Liver (tissue), 9 donors: ENCODE measurements around the gene ELOB. TPM values are rescaled to one million over a fixed set of nuclear protein-coding genes. Genes with fewer than 3 reads are reported as not detected.

ENCODE experiments used
- DNase-seq: peaks from one replicate; pipeline ENCODE4 v3.0.0-alpha.2; 2017; ENCODE audit warnings: low spot score
- H3K27ac ChIP-seq, 2 donors: one replicate each; pipeline ENCODE4 v1.7.0; 2013; ENCODE audit warnings: inconsistent platforms in 2 of 2, low read length in 2 of 2, control low read depth in 1 of 2, low read depth in 1 of 2, mild to moderate bottlenecking in 1 of 2
- H3K27me3 ChIP-seq, 4 donors: one replicate each; pipeline versions ENCODE4 v1.6.1 to v1.7.0; 2013; ENCODE audit warnings: low read length in 3 of 4, inconsistent platforms in 1 of 4, mild to moderate bottlenecking in 1 of 4, moderate library complexity in 1 of 4; ENCODE audit not compliant: control insufficient read depth in 4 of 4, insufficient read depth in 4 of 4
- H3K36me3 ChIP-seq, 4 donors: one replicate each; pipeline versions ENCODE4 v1.6.1 to v1.7.0; 2013; ENCODE audit warnings: low read length in 3 of 4, mild to moderate bottlenecking in 3 of 4, low read depth in 1 of 4, moderate library complexity in 1 of 4; ENCODE audit not compliant: control insufficient read depth in 4 of 4, insufficient read depth in 3 of 4
- H3K4me1 ChIP-seq, 4 donors: one replicate each; pipeline versions ENCODE4 v1.6.1 to v1.7.0; 2013; ENCODE audit warnings: low read length in 3 of 4, mild to moderate bottlenecking in 3 of 4, moderate library complexity in 1 of 4; ENCODE audit not compliant: control insufficient read depth in 4 of 4, insufficient read depth in 4 of 4
- H3K4me3 ChIP-seq, 3 donors: one replicate each; pipeline versions ENCODE4 v1.6.1 to v1.7.0; 2013; ENCODE audit warnings: low read length in 3 of 3, control low read depth in 1 of 3, low read depth in 1 of 3, mild to moderate bottlenecking in 1 of 3
- H3K9ac ChIP-seq, 2 donors: one replicate each; pipeline ENCODE4 v1.7.0; 2013; ENCODE audit warnings: low read length in 2 of 2, mild to moderate bottlenecking in 2 of 2, moderate library complexity in 2 of 2, control low read depth in 1 of 2, low read depth in 1 of 2
- H3K9me3 ChIP-seq, 4 donors: one replicate each; pipeline versions ENCODE4 v1.6.1 to v1.7.0; 2013; ENCODE audit warnings: low read length in 3 of 4; ENCODE audit not compliant: control insufficient read depth in 4 of 4
- ATF3 ChIP-seq: IDR thresholded peaks from 2 replicates; pipeline ENCODE4 v1.6.1; 2016; ENCODE audit warnings: antibody characterized with exemption
- CTCF ChIP-seq: fragments of 150-350 bp; IDR thresholded peaks from 2 replicates; pipeline ENCODE4 v1.5.1; 2017; ENCODE audit warnings: improper control_type of control experiment, low read depth, low read length; ENCODE audit not compliant: missing input control
- FOXA1 ChIP-seq: IDR thresholded peaks from 2 replicates; pipeline ENCODE4 v1.6.1; 2016; ENCODE audit warnings: antibody characterized with exemption
- FOXA2 ChIP-seq: IDR thresholded peaks from 2 replicates; pipeline ENCODE4 v1.6.1; 2016; ENCODE audit warnings: antibody characterized with exemption
- GABPA ChIP-seq, 2 donors: IDR thresholded peaks in 1 of 2; conservative IDR thresholded peaks in 1 of 2; 2 replicates each; pipeline ENCODE4 v1.6.1; 2016; ENCODE audit warnings: antibody characterized with exemption in 2 of 2, mild to moderate bottlenecking in 1 of 2, moderate library complexity in 1 of 2
- HNF4A ChIP-seq, 2 donors: conservative IDR thresholded peaks; 2 replicates each; pipeline ENCODE4 v1.6.1; 2016; ENCODE audit warnings: antibody characterized with exemption in 2 of 2, mild to moderate bottlenecking in 2 of 2
- HNF4G ChIP-seq: IDR thresholded peaks from 2 replicates; pipeline ENCODE4 v1.6.1; 2016; ENCODE audit warnings: antibody characterized with exemption
- MAX ChIP-seq: IDR thresholded peaks from 2 replicates; pipeline ENCODE4 v1.6.1; 2016; ENCODE audit warnings: antibody characterized with exemption
- NR2F2 ChIP-seq: IDR thresholded peaks from 2 replicates; pipeline ENCODE4 v1.6.1; 2016; ENCODE audit warnings: antibody characterized with exemption
- REST ChIP-seq: IDR thresholded peaks from 2 replicates; pipeline ENCODE4 v1.6.1; 2016; ENCODE audit warnings: antibody characterized with exemption, mild to moderate bottlenecking
- RXRA ChIP-seq, 2 donors: IDR thresholded peaks; 2 replicates each; pipeline ENCODE4 v1.6.1; 2017 to 2018; ENCODE audit warnings: antibody characterized with exemption in 2 of 2, mild to moderate bottlenecking in 1 of 2
- SP1 ChIP-seq: IDR thresholded peaks from 2 replicates; pipeline ENCODE4 v1.6.1; 2018; ENCODE audit warnings: antibody characterized with exemption, mild to moderate bottlenecking
- TAF1 ChIP-seq: conservative IDR thresholded peaks from 2 replicates; pipeline ENCODE4 v1.6.1; 2016; ENCODE audit warnings: antibody characterized with exemption, mild to moderate bottlenecking
- YY1 ChIP-seq: IDR thresholded peaks from 2 replicates; pipeline ENCODE4 v1.6.1; 2016; ENCODE audit warnings: antibody characterized with exemption, mild to moderate bottlenecking
- ZBTB33 ChIP-seq: IDR thresholded peaks from 2 replicates; pipeline ENCODE4 v1.6.1; 2016; ENCODE audit warnings: antibody characterized with exemption
- WGBS: extraction: QIAGEN DNeasy Blood & Tissue Kit; methylation state at CpG from one replicate; pipeline ENCODE4 v1.1.7; 2013; 5-methylcytosine and 5-hydroxymethylcytosine counted together
- polyA plus RNA-seq, 2 donors: library from polyadenylated mRNA; stranded (reverse) in 1 of 2; unstranded in 1 of 2; fragments of 200-250 nt in 1 of 2; fragments of >200 nt in 1 of 2; fragmentation: Nextera tagmentation in 1 of 2; extraction: Ambion mirVana in 1 of 2; gene quantifications; one replicate each; pipeline versions ENCODE4 v1.2.1 to v1.2.3, GENCODE V29; 2013 to 2015
- total RNA-seq, 2 donors: library from RNA; depleted of rRNA; stranded (reverse); fragments of >200 nt; gene quantifications; one replicate each; pipeline ENCODE4 v1.2.3, GENCODE V29; 2014
- donor health status: healthy.
- donor health status: healthy.
- donor health status: healthy.
- donor health status: healthy.
- donor health status: healthy.

Gene ELOB
- total and polyA plus RNA-seq, 4 donors = 114 to 395 (median 313) TPM

- Histone ChIP-seq H3K27ac (no peak overlapping the region), H3K9me3 (no peaks in the 10 kb centered on the region), H3K27me3 (peaks cover 0 to 6% (median 0%) of the 10 kb centered on the region in 4 donors), H3K4me1 (no peaks in the 10 kb centered on the region), H3K9ac (no peak overlapping the region), H3K36me3 (no peaks in the 10 kb centered on the region), H3K4me3 (no peak overlapping the region)
- 74% methylated on average over 8 of the region's 8 CpGs for WGBS
- DNase-seq = no peak
- TF ChIP-seq RXRA (IDR thresholded peaks at IDR 0.05) = no peak
- TF ChIP-seq GABPA (IDR thresholded peaks at IDR 0.05 in 1 of 2, conservative IDR thresholded peaks at IDR 0.05 in 1 of 2) = no peak
- TF ChIP-seq HNF4A (conservative IDR thresholded peaks at IDR 0.05) = no peak
- no peak for TF ChIP-seq ATF3
- no peak for TF ChIP-seq FOXA2
- no peak for TF ChIP-seq TAF1
- no peak for TF ChIP-seq MAX
Observed at GRCh38 chr16:2791174-2791573, 14.1 kb upstream of the ELOB start.

GRCh38 chr16:2790631-2791030, 13.6 kb upstream of the ELOB start:
- Histone ChIP-seq H3K4me1 (peaks cover 0 to 4% (median under 1%) of the 10 kb centered on the region in 4 donors), H3K27me3 (peaks cover 0 to 6% (median 3%) of the 10 kb centered on the region in 4 donors), H3K27ac (no peak overlapping the region), H3K9ac (no peak overlapping the region), H3K9me3 (no peaks in the 10 kb centered on the region), H3K4me3 (no peak overlapping the region), H3K36me3 (no peaks in the 10 kb centered on the region)
- WGBS = 77% methylated on average over 5 of the region's 5 CpGs
- no peak for TF ChIP-seq CTCF
- no peak for TF ChIP-seq YY1
- TF ChIP-seq FOXA2 = no peak
- TF ChIP-seq RXRA (IDR thresholded peaks at IDR 0.05) = no peak
- no peak for TF ChIP-seq NR2F2
- TF ChIP-seq ATF3 = no peak
- TF ChIP-seq TAF1 = no peak
- TF ChIP-seq HNF4G = no peak
- no peak for TF ChIP-seq ZBTB33
- TF ChIP-seq GABPA (IDR thresholded peaks at IDR 0.05 in 1 of 2, conservative IDR thresholded peaks at IDR 0.05 in 1 of 2) = no peak
- TF ChIP-seq REST = no peak
- TF ChIP-seq HNF4A (conservative IDR thresholded peaks at IDR 0.05) = no peak
- no peak for TF ChIP-seq SP1
- TF ChIP-seq FOXA1 = no peak
- no peak for DNase-seq
